Mesendoderm (in vitro differentiated cells): ENCODE measurements around the gene RFXANK. TPM values are rescaled to one million over a fixed set of nuclear protein-coding genes. Genes with fewer than 3 reads are reported as not detected.

ENCODE experiments used
- DNase-seq: peaks from one replicate; pipeline ENCODE4 v3.0.0; 2013
- H2AK5ac ChIP-seq: 2 replicates; pipeline ENCODE4 v1.6.1; 2013; ENCODE audit warnings: low read length, inconsistent platforms
- H2BK120ac ChIP-seq: 2 replicates; pipeline ENCODE4 v1.6.1; 2013; ENCODE audit warnings: low read depth, mild to moderate bottlenecking, low read length, moderate library complexity, mixed read lengths
- H2BK15ac ChIP-seq: replicated peaks from 2 replicates; pipeline ENCODE4 v1.6.1; 2013; ENCODE audit warnings: low read depth, mild to moderate bottlenecking, moderate library complexity
- H2BK5ac ChIP-seq: 2 replicates; pipeline ENCODE4 v1.6.1; 2013; ENCODE audit warnings: low read length, inconsistent platforms
- H3K18ac ChIP-seq: 2 replicates; pipeline ENCODE4 v1.6.1; 2013; ENCODE audit warnings: mild to moderate bottlenecking, low read length, mixed read lengths
- H3K23ac ChIP-seq: one replicate; pipeline ENCODE4 v1.6.1; 2013; ENCODE audit warnings: low read length
- H3K27ac ChIP-seq: 2 replicates; pipeline ENCODE4 v1.5.1; 2013; ENCODE audit warnings: low read depth, mild to moderate bottlenecking, inconsistent platforms, low read length, moderate library complexity
- H3K27me3 ChIP-seq: 2 replicates; pipeline ENCODE4 v1.6.1; 2013; ENCODE audit warnings: low read length, control low read depth, mild to moderate bottlenecking, inconsistent platforms; ENCODE audit not compliant: insufficient read depth, poor library complexity
- H3K36me3 ChIP-seq: 2 replicates; pipeline ENCODE4 v1.6.1; 2013; ENCODE audit warnings: low read length, inconsistent platforms; ENCODE audit not compliant: control insufficient read depth, insufficient read depth
- H3K4ac ChIP-seq: one replicate; pipeline ENCODE4 v1.6.1; 2013; ENCODE audit warnings: low read depth, mild to moderate bottlenecking, low read length, moderate library complexity
- H3K4me1 ChIP-seq: 2 replicates; pipeline ENCODE4 v1.6.1; 2013; ENCODE audit warnings: low read depth, low read length, inconsistent platforms; ENCODE audit not compliant: control insufficient read depth
- H3K4me2 ChIP-seq: 2 replicates; pipeline ENCODE4 v1.6.1; 2013; ENCODE audit warnings: low read length
- H3K4me3 ChIP-seq: 2 replicates; pipeline ENCODE4 v1.5.1; 2013; ENCODE audit warnings: mild to moderate bottlenecking, low read length
- H3K56ac ChIP-seq: one replicate; pipeline ENCODE4 v1.6.1; 2013; ENCODE audit warnings: low read length
- H3K79me1 ChIP-seq: 2 replicates; pipeline ENCODE4 v1.6.1; 2013; ENCODE audit warnings: low read length, inconsistent platforms
- H3K79me2 ChIP-seq: 2 replicates; pipeline ENCODE4 v1.6.1; 2013; ENCODE audit warnings: mild to moderate bottlenecking, low read length; ENCODE audit not compliant: control insufficient read depth, insufficient read depth
- H3K9ac ChIP-seq: 2 replicates; pipeline ENCODE4 v1.6.1; 2013; ENCODE audit warnings: low read length, inconsistent platforms
- H4K5ac ChIP-seq: one replicate; pipeline ENCODE4 v1.6.1; 2013; ENCODE audit warnings: low read length
- H4K8ac ChIP-seq: one replicate; pipeline ENCODE4 v1.6.1; 2013; ENCODE audit warnings: low read depth, mild to moderate bottlenecking, control low read depth, low read length, moderate library complexity
- WGBS: extraction: QIAGEN DNeasy Blood & Tissue Kit; methylation state at CpG from one replicate; pipeline ENCODE4 v1.1.7; 2013; ENCODE audit warnings: low lambda C conversion rate, missing lambda C conversion rate; ENCODE audit not compliant: insufficient coverage; ENCODE audit errors: extremely low coverage; 5-methylcytosine and 5-hydroxymethylcytosine counted together
- small RNA-seq: library from polyadenylated mRNA; stranded (forward); fragments of <200 nt; extraction: miRNeasy Mini kit (QIAGEN cat#:217004); gene quantifications from one replicate; pipeline ENCODE3, GENCODE V24; 2013; ENCODE audit not compliant: insufficient read depth

RFXANK gene

DNA sequence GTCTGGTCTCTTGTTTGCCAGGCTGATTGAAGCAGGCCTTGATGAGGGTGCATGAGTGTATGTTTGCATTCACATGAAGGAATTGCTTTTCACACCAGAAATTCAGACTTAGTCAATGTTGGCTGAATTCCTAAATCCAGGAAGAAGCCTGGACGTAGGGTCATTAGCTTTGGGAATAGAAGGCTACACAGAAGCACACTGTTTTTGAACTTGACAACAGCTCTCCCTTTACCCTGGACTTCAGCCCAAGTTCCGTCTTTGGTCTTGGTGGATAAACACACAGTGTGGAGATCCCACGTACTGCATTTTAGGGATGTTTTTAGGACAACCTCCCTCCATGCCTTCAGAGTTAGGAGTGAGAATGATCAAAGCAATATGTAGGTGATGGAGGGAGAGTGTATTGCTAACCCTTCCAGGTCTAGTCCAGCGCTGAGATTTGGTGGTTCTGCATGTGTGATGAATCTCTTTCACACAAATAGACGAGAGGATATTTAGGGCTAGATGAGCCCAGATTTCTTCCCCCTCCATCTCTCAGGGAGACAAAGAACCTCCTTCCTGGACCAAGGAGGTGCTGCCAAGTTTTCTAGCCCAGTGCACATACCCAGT, 58.2 kb downstream of the RFXANK start:
- no peak overlapping the region for H3K56ac ChIP-seq
- no peak overlapping the region for H3K4ac ChIP-seq
- no peaks in the 10 kb centered on the region for H3K27me3 ChIP-seq
- H3K79me1 ChIP-seq: no peaks in the 10 kb centered on the region
- H2BK15ac ChIP-seq: no peak overlapping the region
- no peak overlapping the region for H2BK120ac ChIP-seq
- H2BK5ac ChIP-seq: no peak overlapping the region
- no peaks in the 10 kb centered on the region for H3K79me2 ChIP-seq
- no peak for DNase-seq
- no peak overlapping the region for H4K8ac ChIP-seq
- H2AK5ac ChIP-seq: no peak overlapping the region
- no peak overlapping the region for H4K5ac ChIP-seq
- no CpG with 5 or more reads among the region's 5 CpGs for WGBS
- H3K4me3 ChIP-seq: no peak overlapping the region
- no peak overlapping the region for H3K27ac ChIP-seq
- no peaks in the 10 kb centered on the region for H3K4me1 ChIP-seq
- no peak overlapping the region for H3K9ac ChIP-seq
- no peaks in the 10 kb centered on the region for H3K36me3 ChIP-seq
- H3K4me2 ChIP-seq: no peak overlapping the region
- H3K18ac ChIP-seq: no peak overlapping the region
- H3K23ac ChIP-seq: no peak overlapping the region

Small RNA genes lying within 50 kb of the gene (small RNA-seq; reads per million reads assigned to genes)
- gene RNU6-1028P: not detected
